Activated CD4-positive, alpha-beta T cell treated with anti-CD3 and anti-CD28 coated beads for 36 hours (primary cell): ENCODE data around the gene GAD1. TPM values are rescaled to one million over a fixed set of nuclear protein-coding genes. Genes with fewer than 3 reads are reported as not detected.

Experiments
- ATAC-seq: fragments of 200-7000 bp; cut with Tn5 transposase; one replicate; pipeline ENCODE4 v1.10.0; 2021; ENCODE audit warnings: mild to moderate bottlenecking, moderate library complexity
- CTCF ChIA-PET: fragments of 350-600 bp; sonication (Branson Sonifier 250); formaldehyde crosslinking; loops from one replicate; lab custom pipeline; 2021; ENCODE audit warnings: antibody characterized with exemption; lab: Charles Lee
- POLR2A ChIA-PET: fragments of 350-600 bp; sonication (Branson Sonifier 250); formaldehyde crosslinking; loops from one replicate; lab custom pipeline; 2021; ENCODE audit warnings: antibody characterized with exemption, inconsistent platforms; lab: Charles Lee
- DNase-seq: peaks from one replicate; pipeline ENCODE4 v3.0.0-alpha.2; 2020
- H3K27ac Mint-ChIP-seq: one replicate; pipeline ENCODE4 v1.8.0; 2021; ENCODE audit warnings: mixed read lengths
- H3K27me3 Mint-ChIP-seq: one replicate; pipeline ENCODE4 v1.8.0; 2021; ENCODE audit warnings: mixed read lengths
- H3K36me3 Mint-ChIP-seq: one replicate; pipeline ENCODE4 v1.8.0; 2021; ENCODE audit warnings: low read depth, mixed read lengths
- H3K4me1 Mint-ChIP-seq: one replicate; pipeline ENCODE4 v1.8.0; 2021; ENCODE audit warnings: mixed read lengths
- H3K4me3 Mint-ChIP-seq: one replicate; pipeline ENCODE4 v1.8.0; 2021; ENCODE audit warnings: mild to moderate bottlenecking, moderate library complexity, mixed read lengths
- H3K9me3 Mint-ChIP-seq: one replicate; pipeline ENCODE4 v1.8.0; 2021; ENCODE audit warnings: low read depth, mixed read lengths
- intact Hi-C, 2 experiments: fragments of 100-400 bp; cut with DNase I in 1 of 2; cut with micrococcal nuclease in 1 of 2; formaldehyde crosslinking; loops; one replicate each; pipeline versions ENCODE4 v1.14.2 to v1.15.1; 2022 to 2024; cut with DNase I, micrococcal nuclease
- total RNA-seq, 2 experiments: library from RNA; stranded (reverse); gene quantifications; one replicate each; pipeline ENCODE4 v1.2.3, GENCODE V29; 2021

GAD1 gene
- total RNA-seq, result 1 to 10 TPM; 6.5 to 6.9 TPM

DNA sequence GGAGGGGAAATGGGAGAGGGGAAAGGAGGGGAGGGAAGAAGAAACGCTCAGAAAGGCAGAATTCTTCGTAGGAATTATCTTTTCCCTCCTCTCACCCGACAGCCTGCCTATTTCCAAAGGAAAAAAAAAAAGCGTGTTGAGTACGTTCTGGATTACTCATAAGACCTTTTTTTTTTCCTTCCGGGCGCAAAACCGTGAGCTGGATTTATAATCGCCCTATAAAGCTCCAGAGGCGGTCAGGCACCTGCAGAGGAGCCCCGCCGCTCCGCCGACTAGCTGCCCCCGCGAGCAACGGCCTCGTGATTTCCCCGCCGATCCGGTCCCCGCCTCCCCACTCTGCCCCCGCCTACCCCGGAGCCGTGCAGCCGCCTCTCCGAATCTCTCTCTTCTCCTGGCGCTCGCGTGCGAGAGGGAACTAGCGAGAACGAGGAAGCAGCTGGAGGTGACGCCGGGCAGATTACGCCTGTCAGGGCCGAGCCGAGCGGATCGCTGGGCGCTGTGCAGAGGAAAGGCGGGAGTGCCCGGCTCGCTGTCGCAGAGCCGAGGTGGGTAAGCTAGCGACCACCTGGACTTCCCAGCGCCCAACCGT is at the start of gene GAD1:
GAD1 (plus strand) TSS at position 384 of the 589 bp plus-strand sequence. CDS start 1,705 bp downstream, outside the sequence.
- Mint-ChIP-seq H3K9me3 (no peaks in the 10 kb centered on the region), H3K36me3 (no peaks in the 10 kb centered on the region), H3K27ac (peak within 1 kb of the TSS; percentile 31), H3K27me3 (peaks cover 69% of the 10 kb centered on the region), H3K4me1 (peaks cover 50% of the 10 kb centered on the region), H3K4me3 (peak within 1 kb of the TSS; percentile 70)
- peak; percentile 87 for DNase-seq
- intact Hi-C loops, result loop anchor here (1.0 to 5.0 kb wide), 5 partner anchors 45 to 1271 kb away; partner anchors contain the start of genes DLX1 (in 2 of the 2) and SP5 (in 1 of the 2)
- POLR2A ChIA-PET, result interaction anchor here (0.6 to 0.7 kb wide), 2 partner anchors 112 to 1618 kb away, joined by 3 to 5 read pairs; partner anchors contain the start of gene GORASP2
- CTCF ChIA-PET, result interaction anchor here (0.6 to 5.8 kb wide), 20 partner anchors 8 to 580 kb away, joined by 3 to 43 read pairs (median 4); partner anchors contain the start of gene GORASP2
- ATAC-seq, result peak; percentile 73

DNA sequence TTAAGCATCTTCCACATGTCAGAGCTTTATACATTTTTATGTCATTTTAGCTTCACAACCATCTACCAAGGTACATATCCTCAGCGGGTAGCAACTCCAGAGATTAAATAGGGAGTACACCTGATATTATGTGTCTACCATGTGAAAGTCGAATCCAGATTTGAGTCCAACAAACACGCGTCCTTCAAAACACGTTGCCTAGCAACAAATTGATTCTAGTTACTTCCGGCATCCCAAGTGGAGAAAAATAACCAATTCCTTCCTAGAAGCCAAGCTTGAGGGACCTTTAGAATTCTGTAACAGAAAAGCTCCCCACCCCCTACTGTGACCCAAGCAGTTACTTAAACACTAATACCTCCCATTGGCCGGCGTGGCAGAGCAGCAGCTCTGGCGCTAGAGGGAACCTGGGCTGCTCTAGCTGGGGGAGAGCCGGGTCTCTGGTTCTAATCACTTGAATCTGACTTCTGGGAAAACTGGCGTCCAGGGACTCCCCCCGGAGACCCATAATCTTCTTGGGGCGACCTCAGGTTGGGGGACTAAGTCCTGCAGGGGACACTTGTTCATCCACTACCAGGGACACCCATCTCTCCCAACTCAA is 46.6 kb upstream of the GAD1 start, which contains the start of gene ERICH2:
ERICH2 (plus strand) TSS at position 371 of the 598 bp plus-strand sequence. CDS start 304 bp downstream, outside the sequence.
- H3K27ac Mint-ChIP-seq, result peak within 1 kb of the TSS; percentile 73
- CTCF ChIA-PET, result interaction anchor here (0.7 to 2.3 kb wide), 11 partner anchors 10 to 778 kb away, joined by 3 to 14 read pairs (median 3); partner anchors contain the start of gene GORASP2
- peaks cover 8% of the 10 kb centered on the region for H3K27me3 Mint-ChIP-seq
- no peaks in the 10 kb centered on the region for H3K9me3 Mint-ChIP-seq
- DNase-seq (peak; percentile 70), ATAC-seq (peak; percentile 74)
- intact Hi-C loops, result loop anchor here (1.0 to 10.0 kb wide), 7 partner anchors 45 to 945 kb away; partner anchors contain the start of genes GORASP2 (in 2 of the 2), SP5 (in 2 of the 2), METTL5 (in 1 of the 2) and UBR3 (in 1 of the 2)
- no peaks in the 10 kb centered on the region for H3K36me3 Mint-ChIP-seq
- POLR2A ChIA-PET, result no interaction called here
- peak within 1 kb of the TSS; percentile 79 for H3K4me3 Mint-ChIP-seq
- H3K4me1 Mint-ChIP-seq, result peaks cover 15% of the 10 kb centered on the region

DNA sequence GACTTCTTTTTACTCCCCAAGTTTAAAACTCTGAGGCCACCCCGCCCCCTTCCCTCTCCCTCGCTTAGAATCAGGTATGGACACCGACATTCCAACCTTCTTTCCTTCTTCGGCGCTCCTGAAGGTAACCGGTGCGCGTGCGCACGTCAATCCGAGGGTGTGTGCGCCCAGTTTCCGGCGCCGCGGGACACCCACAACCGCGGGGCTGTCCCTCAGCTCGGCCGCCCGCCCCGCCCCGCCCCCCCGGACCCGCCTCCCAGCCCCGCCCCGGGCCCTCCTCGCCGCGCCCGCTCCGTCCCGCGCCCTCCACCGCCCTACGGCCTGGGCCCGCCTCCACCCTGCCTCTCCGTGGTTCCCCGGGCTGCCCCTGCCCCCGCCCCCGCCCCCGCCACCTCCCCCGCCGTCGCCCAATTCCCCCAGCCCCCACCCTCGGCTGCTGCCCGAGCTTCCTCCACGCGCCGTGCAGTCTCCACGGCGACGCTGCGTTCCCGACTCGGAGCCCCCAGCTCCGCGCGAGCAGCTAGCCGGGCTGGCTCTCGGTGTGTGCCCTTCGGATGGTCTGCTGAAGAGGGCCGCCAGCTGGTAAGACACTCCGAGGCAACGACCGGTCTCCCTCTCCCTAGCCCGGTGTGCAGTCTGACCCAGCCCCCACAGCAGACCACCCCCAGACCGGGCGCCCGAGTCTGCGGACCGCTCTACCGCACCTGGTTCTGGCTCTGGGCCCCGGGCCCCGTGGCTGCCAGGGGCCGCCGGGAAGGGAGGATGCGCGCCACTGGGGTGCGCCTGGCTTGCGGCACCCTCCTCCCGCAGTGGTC is 45.9 kb upstream of the GAD1 start:
- intact Hi-C loops, result loop anchor here (1.0 to 10.0 kb wide), 8 partner anchors 44 to 946 kb away; partner anchors contain the start of genes GORASP2 (in 2 of the 2), SP5 (in 2 of the 2), GAD1 (in 1 of the 2) and METTL5 (in 1 of the 2)
- ChIA-PET CTCF (interaction anchor here (0.5 to 2.3 kb wide), 12 partner anchors 10 to 779 kb away, joined by 3 to 14 read pairs (median 3); partner anchors contain the start of gene GORASP2), POLR2A (interaction anchor here (0.7 kb wide), 1 partner anchor 52 kb away, joined by 3 read pairs; no protein-coding TSS in a partner anchor)
- Mint-ChIP-seq H3K4me3 (peak overlapping the region; percentile 79), H3K27me3 (peaks cover 8% of the 10 kb centered on the region), H3K4me1 (peaks cover 13% of the 10 kb centered on the region), H3K36me3 (no peaks in the 10 kb centered on the region), H3K27ac (peak overlapping the region; percentile 73), H3K9me3 (no peaks in the 10 kb centered on the region)
- DNase-seq (peak; percentile 83), ATAC-seq (peak; percentile 88)

DNA sequence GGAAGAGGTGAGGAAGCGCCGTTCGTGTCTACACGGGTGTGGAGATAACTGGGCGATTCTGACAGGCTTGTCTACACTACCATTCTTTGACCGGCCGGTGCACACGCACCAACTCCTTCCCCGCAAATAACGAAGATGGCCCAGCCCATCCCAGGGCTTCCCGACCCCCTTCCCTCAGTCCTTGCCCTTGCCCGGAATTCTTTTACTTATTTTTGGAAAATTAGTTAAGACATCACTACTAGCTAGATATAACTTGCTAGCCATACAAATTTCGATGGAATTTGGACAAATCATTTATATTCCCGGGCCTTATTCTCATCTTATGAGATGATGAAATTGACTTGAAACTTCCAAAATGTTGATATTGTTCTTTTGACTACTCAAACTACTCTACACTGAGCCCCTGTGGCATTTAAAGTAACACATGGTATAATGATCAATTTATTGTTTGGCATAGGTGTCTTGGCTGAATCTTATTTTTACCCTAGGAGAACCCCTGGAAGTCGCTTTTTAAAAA is 45.2 kb upstream of the GAD1 start:
- peak overlapping the region; percentile 79 for H3K4me3 Mint-ChIP-seq
- no peak for DNase-seq
- H3K27ac Mint-ChIP-seq, result no peak overlapping the region
- no peak for ATAC-seq
- intact Hi-C loops, result loop anchor here (1.0 to 10.0 kb wide), 5 partner anchors 43 to 947 kb away; partner anchors contain the start of genes GAD1 (in 1 of the 2), GORASP2 (in 1 of the 2), METTL5 (in 1 of the 2) and SP5 (in 1 of the 2)
- no peaks in the 10 kb centered on the region for H3K9me3 Mint-ChIP-seq
- CTCF ChIA-PET, result interaction anchor here (0.5 to 2.3 kb wide), 6 partner anchors 15 to 362 kb away, joined by 3 to 14 read pairs (median 3); partner anchors contain the start of genes GAD1 and GORASP2
- POLR2A ChIA-PET, result no interaction called here
- peaks cover 11% of the 10 kb centered on the region for H3K4me1 Mint-ChIP-seq
- H3K27me3 Mint-ChIP-seq, result peaks cover 8% of the 10 kb centered on the region
- H3K36me3 Mint-ChIP-seq, result no peaks in the 10 kb centered on the region

DNA sequence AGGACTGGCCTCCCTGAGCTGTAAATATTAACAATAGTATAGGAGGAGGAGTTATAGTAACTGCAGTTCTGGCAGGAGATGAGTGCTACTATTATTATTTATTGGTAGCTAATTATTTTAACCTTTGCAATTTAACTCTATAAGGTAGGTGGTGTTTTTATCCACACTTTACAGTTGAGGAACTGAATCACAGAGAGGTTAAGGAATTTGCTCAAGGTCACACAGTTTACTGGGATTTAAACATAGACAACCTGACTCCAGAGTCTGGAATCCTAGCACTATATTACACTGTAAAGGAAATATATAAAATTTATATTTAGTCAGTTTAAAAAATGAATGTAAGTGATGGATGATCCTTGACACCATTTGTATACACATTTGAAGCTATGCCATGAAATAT is 44.4 kb upstream of the GAD1 start:
- ChIA-PET CTCF (interaction anchor here (0.9 to 1.3 kb wide), 2 partner anchors 44 to 157 kb away, joined by 3 read pairs; partner anchors contain the start of genes GAD1 and GORASP2), POLR2A (no interaction called here)
- no peaks in the 10 kb centered on the region for H3K36me3 Mint-ChIP-seq
- H3K4me3 Mint-ChIP-seq, result no peak overlapping the region
- H3K4me1 Mint-ChIP-seq, result peaks cover 9% of the 10 kb centered on the region
- no peak for ATAC-seq
- DNase-seq, result no peak
- intact Hi-C loops, result loop anchor here (5.0 to 10.0 kb wide), 3 partner anchors 55 to 947 kb away; partner anchors contain the start of genes GORASP2 (in 1 of the 2), METTL5 (in 1 of the 2), SP5 (in 1 of the 2) and UBR3 (in 1 of the 2)
- peaks cover 8% of the 10 kb centered on the region for H3K27me3 Mint-ChIP-seq
- H3K9me3 Mint-ChIP-seq, result no peaks in the 10 kb centered on the region
- H3K27ac Mint-ChIP-seq, result no peak overlapping the region

DNA sequence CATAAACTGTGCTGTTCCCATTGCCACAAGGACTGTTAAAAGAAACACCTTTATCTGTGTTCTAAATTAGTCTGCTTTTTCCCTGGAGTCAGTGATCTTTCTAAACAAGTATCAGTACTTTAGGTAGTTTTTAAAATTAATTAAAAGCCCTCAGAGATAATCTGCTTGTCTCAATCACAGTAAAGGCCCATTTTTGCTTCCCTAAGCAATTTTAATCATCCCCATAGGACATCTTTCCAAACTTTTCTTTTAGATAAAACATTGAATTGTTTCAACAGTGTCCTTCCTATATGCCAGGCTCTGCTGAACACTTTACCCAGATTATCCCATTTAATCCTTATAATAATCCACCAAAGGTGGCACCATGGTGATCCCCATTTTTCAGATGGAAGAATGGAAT is 42.6 kb upstream of the GAD1 start:
- Mint-ChIP-seq H3K27ac (no peak overlapping the region), H3K4me1 (peaks cover 9% of the 10 kb centered on the region)

DNA sequence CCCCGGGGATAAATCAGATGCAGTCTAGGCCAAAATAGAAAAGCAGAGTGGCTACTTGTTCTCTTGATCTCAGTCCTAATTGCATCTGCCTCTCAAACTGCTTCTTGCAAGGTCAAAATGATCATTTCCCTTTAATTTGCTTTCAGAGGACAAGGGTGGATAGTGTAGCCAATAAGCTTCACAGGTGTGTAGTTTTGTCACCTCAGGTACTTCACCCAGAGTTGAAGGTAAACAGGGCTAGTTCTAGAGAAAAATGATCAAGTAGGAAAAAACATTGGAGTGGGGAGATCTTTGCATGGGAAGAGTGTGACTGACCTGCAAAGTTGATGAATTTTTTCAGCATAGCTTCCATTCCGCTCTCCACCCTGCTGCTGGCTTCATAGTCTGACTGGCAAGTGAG is 37.8 kb upstream of the GAD1 start:
- ChIA-PET POLR2A (no interaction called here), CTCF (interaction anchor here (0.7 to 1.0 kb wide), 2 partner anchors 37 to 91 kb away, joined by 3 to 4 read pairs; no protein-coding TSS in a partner anchor)
- Mint-ChIP-seq H3K36me3 (no peaks in the 10 kb centered on the region), H3K4me3 (no peak overlapping the region), H3K9me3 (no peaks in the 10 kb centered on the region), H3K4me1 (no peaks in the 10 kb centered on the region), H3K27ac (no peak overlapping the region), H3K27me3 (peaks cover 2% of the 10 kb centered on the region)
- DNase-seq (no peak), ATAC-seq (no peak)
- intact Hi-C loops, result loop anchor here in 1 of 2 experiments (10.0 kb wide), 1 partner anchor 954 kb away; the partner anchor contains the start of genes METTL5 and UBR3

More for the DNA sequence above, 42.6 kb upstream of the GAD1 start:
- intact Hi-C loops, result loop anchor here (5.0 to 10.0 kb wide), 3 partner anchors 57 to 949 kb away; partner anchors contain the start of genes GORASP2 (in 1 of the 2), METTL5 (in 1 of the 2), SP5 (in 1 of the 2) and UBR3 (in 1 of the 2)
- ATAC-seq (no peak), DNase-seq (no peak)
- CTCF ChIA-PET, result no interaction called here
- Mint-ChIP-seq H3K36me3 (no peaks in the 10 kb centered on the region), H3K4me3 (no peak overlapping the region), H3K9me3 (no peaks in the 10 kb centered on the region), H3K27me3 (peaks cover 9% of the 10 kb centered on the region)
- POLR2A ChIA-PET, result no interaction called here

DNA sequence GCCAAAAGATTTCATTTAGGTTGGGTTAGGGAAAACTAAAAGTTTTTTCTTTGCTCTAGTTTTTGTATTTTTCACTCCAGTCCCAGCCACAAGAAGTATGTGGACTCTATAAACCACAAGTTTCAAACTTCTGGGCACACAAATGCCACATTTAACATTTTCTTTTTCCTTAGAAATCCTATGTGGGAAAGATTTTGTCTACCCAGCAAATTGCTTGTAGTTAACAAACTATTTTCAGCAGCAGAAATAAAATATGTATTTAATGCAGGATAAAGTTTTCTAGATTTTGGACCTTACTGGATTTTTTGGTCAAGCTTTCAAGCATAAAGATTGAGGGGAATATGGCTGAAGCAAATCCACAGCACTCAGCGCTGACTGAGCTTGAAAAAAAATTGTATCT is 37.4 kb upstream of the GAD1 start:
- POLR2A ChIA-PET, result no interaction called here
- Mint-ChIP-seq H3K36me3 (no peaks in the 10 kb centered on the region), H3K4me3 (no peak overlapping the region), H3K4me1 (no peaks in the 10 kb centered on the region), H3K9me3 (no peaks in the 10 kb centered on the region), H3K27ac (no peak overlapping the region), H3K27me3 (peaks cover 2% of the 10 kb centered on the region)
- ATAC-seq (no peak), DNase-seq (no peak)
- intact Hi-C loops, result loop anchor here in 1 of 2 experiments (10.0 kb wide), 1 partner anchor 955 kb away; the partner anchor contains the start of genes METTL5 and UBR3
- CTCF ChIA-PET, result interaction anchor here (0.7 to 1.0 kb wide), 3 partner anchors 34 to 91 kb away, joined by 3 to 4 read pairs (median 3); no protein-coding TSS in a partner anchor

DNA sequence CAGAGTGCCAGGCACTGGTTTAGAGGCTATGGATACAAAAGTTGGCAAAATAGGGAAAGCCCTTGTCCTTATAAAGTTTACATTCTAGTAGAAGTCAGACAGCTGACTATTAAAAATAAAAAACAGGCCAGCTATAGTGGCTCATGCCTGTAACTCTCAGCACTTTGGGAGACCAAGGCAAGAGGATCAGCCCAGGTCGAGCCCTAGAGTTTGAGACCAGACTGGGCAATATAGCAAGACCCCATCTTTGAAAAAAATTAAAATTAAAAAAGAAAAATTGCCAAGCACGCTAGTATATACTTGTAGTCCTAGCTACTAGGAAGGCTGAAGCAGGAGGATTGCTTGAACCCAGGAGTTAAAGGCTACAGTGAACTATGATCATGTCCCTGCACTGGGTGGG is 34.0 kb upstream of the GAD1 start:
- ATAC-seq (no peak), DNase-seq (no peak)
- CTCF ChIA-PET, result interaction anchor here (0.6 kb wide), 2 partner anchors 389 to 851 kb away, joined by 4 to 5 read pairs; no protein-coding TSS in a partner anchor
- Mint-ChIP-seq H3K36me3 (no peaks in the 10 kb centered on the region), H3K9me3 (no peaks in the 10 kb centered on the region), H3K27me3 (peaks cover 4% of the 10 kb centered on the region), H3K4me3 (no peak overlapping the region), H3K27ac (no peak overlapping the region), H3K4me1 (no peaks in the 10 kb centered on the region)
- POLR2A ChIA-PET, result no interaction called here
- intact Hi-C loops, result no loop called here

DNA sequence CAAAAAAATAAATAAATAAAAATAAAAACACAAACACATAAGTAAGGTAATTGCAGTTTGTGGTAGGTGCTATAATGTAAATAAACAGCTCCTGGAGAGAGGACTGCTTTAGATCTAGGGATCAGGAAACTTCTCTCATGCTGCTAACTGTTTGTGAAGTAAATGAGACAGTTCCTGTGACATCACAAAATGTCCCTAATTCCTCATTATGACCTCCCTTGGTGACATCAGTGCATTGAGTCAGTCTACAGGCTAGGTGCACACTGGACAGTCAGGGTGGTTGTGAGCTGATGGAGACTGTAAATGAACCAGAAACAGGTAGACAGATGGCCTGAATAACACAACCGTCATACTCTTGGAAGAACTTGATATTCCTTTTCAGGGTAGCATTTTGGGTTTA is 33.1 kb upstream of the GAD1 start:
- no peak overlapping the region for H3K27ac Mint-ChIP-seq
- H3K27me3 Mint-ChIP-seq, result peaks cover 4% of the 10 kb centered on the region
- H3K36me3 Mint-ChIP-seq, result no peaks in the 10 kb centered on the region
- intact Hi-C loops, result no loop called here
- no peaks in the 10 kb centered on the region for H3K9me3 Mint-ChIP-seq
- CTCF ChIA-PET, result interaction anchor here (0.6 to 1.2 kb wide), 3 partner anchors 13 to 133 kb away, joined by 3 to 4 read pairs (median 3); partner anchors contain the start of gene ERICH2
- POLR2A ChIA-PET, result no interaction called here
- H3K4me1 Mint-ChIP-seq, result no peaks in the 10 kb centered on the region
- DNase-seq, result no peak
- no peak for ATAC-seq
- no peak overlapping the region for H3K4me3 Mint-ChIP-seq
